ENCODE results near the gene FKBP10.
"Not testable (repeated sequence)": the region's sequence is repeated elsewhere in the genome, so short reads cannot be mapped to it uniquely, and the experiment has no call there.

The FKBP10 gene

GRCh38 chr17:41810659-41811548 is 1.9 kb upstream of the FKBP10 start:
- no peak for DNase-seq (ENCODE audit: low read depth)

- peak; percentile 26 for DNase-seq (ENCODE audit: low read depth)
Observed at GRCh38 chr17:41811549-41812380, 1.0 kb upstream of the FKBP10 start, which contains the start of gene P3H4. Gene P3H4, minus strand, starts transcription at chr17:41811949. Its CDS starts 34 bp downstream, at chr17:41811915.

- DNase-seq (ENCODE audit: low read depth), result no peak
Observed at GRCh38 chr17:41813152-41813680, 412 bp downstream of the FKBP10 start.

GRCh38 chr17:41813699-41814124 is 908 bp downstream of the FKBP10 start:
- DNase-seq (ENCODE audit: low read depth), result no peak

- DNase-seq (ENCODE audit: low read depth), result no peak
Observed at GRCh38 chr17:41814195-41814594, 1.4 kb downstream of the FKBP10 start.

GRCh38 chr17:41816637-41817320 is 4.0 kb downstream of the FKBP10 start:
- DNase-seq (ENCODE audit: low read depth), result no peak

- no peak for DNase-seq (ENCODE audit: low read depth)
Observed at GRCh38 chr17:41818024-41818423, 5.2 kb downstream of the FKBP10 start.

- no peak for DNase-seq (ENCODE audit: low read depth)
Observed at GRCh38 chr17:41821776-41822175, 9.0 kb downstream of the FKBP10 start.

GRCh38 chr17:41822216-41823140 is 9.7 kb downstream of the FKBP10 start:
- DNase-seq (ENCODE audit: low read depth), result no peak

GRCh38 chr17:41823141-41823524 is 10.3 kb downstream of the FKBP10 start:
- DNase-seq (ENCODE audit: low read depth), result no peak

- no peak for DNase-seq (ENCODE audit: low read depth)
Observed at GRCh38 chr17:41823580-41823979, 10.8 kb downstream of the FKBP10 start.

- DNase-seq (ENCODE audit: low read depth), result no peak
Observed at GRCh38 chr17:41824086-41824485, 11.3 kb downstream of the FKBP10 start.

- DNase-seq (ENCODE audit: low read depth), result no peak
Observed at GRCh38 chr17:41825175-41825845, 12.5 kb downstream of the FKBP10 start.

- DNase-seq (ENCODE audit: low read depth), result not testable (repeated sequence)
Observed at GRCh38 chr17:41829961-41830360, 17.2 kb downstream of the FKBP10 start.

GRCh38 chr17:41835214-41835799 is 22.5 kb downstream of the FKBP10 start:
- no peak for DNase-seq (ENCODE audit: low read depth)

- DNase-seq (ENCODE audit: low read depth), result no peak
Observed at GRCh38 chr17:41835800-41836549, 23.2 kb downstream of the FKBP10 start, which contains the start of gene NT5C3B. Gene NT5C3B, minus strand, starts transcription at chr17:41836232. Its CDS starts 39 bp downstream, at chr17:41836193.

GRCh38 chr17:41836550-41837196 is 23.9 kb downstream of the FKBP10 start:
- no peak for DNase-seq (ENCODE audit: low read depth)

GRCh38 chr17:41837761-41838538 is 25.1 kb downstream of the FKBP10 start, which contains the start of gene KLHL10:
Gene KLHL10, plus strand, starts transcription at chr17:41837825. Its CDS starts 108 bp downstream, at chr17:41837933.
- DNase-seq (ENCODE audit: low read depth), result no peak
